OCI-LY3 (cell line): ENCODE measurements around the gene LGI1.

Source experiments
- H2AFZ ChIP-seq: fragments of 200-600, 300-600 bp; shearing (Covaris generic); 2 replicates; pipeline ENCODE4 v1.6.0; 2014; ENCODE audit warnings: antibody characterized with exemption, low read depth, low read length
- H3K27ac ChIP-seq: fragments of 200-600, 300-600 bp; sonication (generic); 2 replicates; pipeline ENCODE4 v1.5.1; 2014; ENCODE audit warnings: mild to moderate bottlenecking, low read length, moderate library complexity, mixed read lengths
- H3K27me3 ChIP-seq: fragments of 200-600, 300-600 bp; sonication (generic); 2 replicates; pipeline ENCODE4 v1.6.1; 2014; ENCODE audit warnings: low read depth, low read length, mixed read lengths
- H3K36me3 ChIP-seq: fragments of 200-600, 300-600 bp; sonication (generic); replicated peaks from 2 replicates; pipeline ENCODE3; 2014; ENCODE audit warnings: low read depth, low read length, mixed read lengths
- H3K4me1 ChIP-seq: fragments of 300-600, 200-600 bp; sonication (generic); 2 replicates; pipeline ENCODE4 v1.6.1; 2014; ENCODE audit warnings: low read length, mixed read lengths
- H3K4me2 ChIP-seq: fragments of 200-600, 300-600 bp; sonication (generic); 2 replicates; pipeline ENCODE4 v1.6.1; 2014; ENCODE audit warnings: low read length, mixed read lengths
- H3K4me3 ChIP-seq: fragments of 300-600, 200-600 bp; sonication (generic); 2 replicates; pipeline ENCODE4 v1.5.1; 2014; ENCODE audit warnings: antibody characterized with exemption, mild to moderate bottlenecking, low read length, moderate library complexity
- H3K79me2 ChIP-seq: fragments of 300-600, 200-600 bp; shearing (Covaris generic); 2 replicates; pipeline ENCODE4 v1.6.1; 2014; ENCODE audit warnings: mild to moderate bottlenecking, low read length, mixed read lengths
- H3K9ac ChIP-seq: fragments of 300-600, 200-600 bp; shearing (Covaris generic); 2 replicates; pipeline ENCODE4 v1.6.0; 2014; ENCODE audit warnings: mild to moderate bottlenecking, low read length, moderate library complexity
- H3K9me3 ChIP-seq: fragments of 200-600, 300-600 bp; shearing (Covaris generic); 2 replicates; pipeline ENCODE4 v1.6.1; 2014; ENCODE audit warnings: low read length, mixed read lengths; ENCODE audit not compliant: insufficient read depth
- H4K20me1 ChIP-seq: fragments of 200-600, 300-600 bp; sonication (generic); 2 replicates; pipeline ENCODE4 v1.6.1; 2016; ENCODE audit warnings: low read length, mixed read lengths; ENCODE audit not compliant: insufficient read depth
- EZH2phosphoT487 ChIP-seq: fragments of 200-600 bp; shearing (Covaris generic); IDR thresholded peaks from 2 replicates; pipeline ENCODE4 v1.6.1; 2018; ENCODE audit warnings: antibody characterized with exemption, mixed run types, low read depth
- TF ChIP-seq, protein P1 (sequence below): fragments of 200-600, 300-600 bp; sonication (generic); IDR thresholded peaks from 2 replicates; pipeline ENCODE4 v1.5.1; 2014; ENCODE audit warnings: antibody characterized with exemption, low read length, low read depth

Gene LGI1

DNA sequence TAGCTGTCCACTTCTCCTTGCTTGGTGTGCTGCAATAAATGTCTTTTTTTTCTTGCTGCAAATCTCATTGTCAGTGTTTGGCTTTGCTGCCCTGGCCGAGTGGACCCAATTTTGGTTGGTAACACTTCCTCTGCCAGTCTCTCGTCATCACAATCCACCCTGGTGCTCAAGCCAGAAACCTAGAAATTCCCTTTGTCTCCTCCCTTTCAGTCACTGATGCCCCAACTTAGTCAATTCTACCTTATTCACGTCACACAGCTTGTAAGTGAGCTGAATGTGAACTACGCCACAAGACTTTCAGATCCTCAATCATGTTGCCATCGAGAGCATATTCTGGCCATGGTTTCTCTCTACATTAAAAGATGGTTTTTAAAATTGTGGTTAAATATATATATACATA lies 42.4 kb upstream of the LGI1 start:
- Histone ChIP-seq H4K20me1 (no peaks in the 10 kb centered on the region), H3K4me1 (peaks cover 52% of the 10 kb centered on the region), H3K36me3 (no peaks in the 10 kb centered on the region), H2AFZ (no peak overlapping the region; the same call in 1 of the 2 replicates), H3K27me3 (no peaks in the 10 kb centered on the region), H3K9ac (peak overlapping the region; percentile 43; the same call in 1 of the 2 replicates), H3K79me2 (no peaks in the 10 kb centered on the region), H3K27ac (peak overlapping the region; percentile 84), H3K9me3 (no peaks in the 10 kb centered on the region), H3K4me2 (peak overlapping the region; percentile 67), H3K4me3 (peak overlapping the region; percentile 40)
- TF ChIP-seq EZH2phosphoT487, result no peak
- TF ChIP-seq, protein P1, sequence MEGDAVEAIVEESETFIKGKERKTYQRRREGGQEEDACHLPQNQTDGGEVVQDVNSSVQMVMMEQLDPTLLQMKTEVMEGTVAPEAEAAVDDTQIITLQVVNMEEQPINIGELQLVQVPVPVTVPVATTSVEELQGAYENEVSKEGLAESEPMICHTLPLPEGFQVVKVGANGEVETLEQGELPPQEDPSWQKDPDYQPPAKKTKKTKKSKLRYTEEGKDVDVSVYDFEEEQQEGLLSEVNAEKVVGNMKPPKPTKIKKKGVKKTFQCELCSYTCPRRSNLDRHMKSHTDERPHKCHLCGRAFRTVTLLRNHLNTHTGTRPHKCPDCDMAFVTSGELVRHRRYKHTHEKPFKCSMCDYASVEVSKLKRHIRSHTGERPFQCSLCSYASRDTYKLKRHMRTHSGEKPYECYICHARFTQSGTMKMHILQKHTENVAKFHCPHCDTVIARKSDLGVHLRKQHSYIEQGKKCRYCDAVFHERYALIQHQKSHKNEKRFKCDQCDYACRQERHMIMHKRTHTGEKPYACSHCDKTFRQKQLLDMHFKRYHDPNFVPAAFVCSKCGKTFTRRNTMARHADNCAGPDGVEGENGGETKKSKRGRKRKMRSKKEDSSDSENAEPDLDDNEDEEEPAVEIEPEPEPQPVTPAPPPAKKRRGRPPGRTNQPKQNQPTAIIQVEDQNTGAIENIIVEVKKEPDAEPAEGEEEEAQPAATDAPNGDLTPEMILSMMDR, result no peak

- Histone ChIP-seq H3K4me2 (peak overlapping the region; percentile 64), H3K36me3 (no peaks in the 10 kb centered on the region), H3K27me3 (no peaks in the 10 kb centered on the region), H3K79me2 (no peaks in the 10 kb centered on the region), H2AFZ (0 out of 2 replicates have a peak overlapping the region, but pooled peaks have one; percentile 30), H3K9me3 (no peaks in the 10 kb centered on the region), H4K20me1 (no peaks in the 10 kb centered on the region), H3K4me1 (peaks cover 52% of the 10 kb centered on the region), H3K4me3 (no peak overlapping the region), H3K27ac (peak overlapping the region; percentile 84), H3K9ac (no peak overlapping the region)
- TF ChIP-seq, protein P1, result no peak
- no peak for TF ChIP-seq EZH2phosphoT487
Measured at GRCh38 chr10:93716766-93717165, 41.0 kb upstream of the LGI1 start.

DNA sequence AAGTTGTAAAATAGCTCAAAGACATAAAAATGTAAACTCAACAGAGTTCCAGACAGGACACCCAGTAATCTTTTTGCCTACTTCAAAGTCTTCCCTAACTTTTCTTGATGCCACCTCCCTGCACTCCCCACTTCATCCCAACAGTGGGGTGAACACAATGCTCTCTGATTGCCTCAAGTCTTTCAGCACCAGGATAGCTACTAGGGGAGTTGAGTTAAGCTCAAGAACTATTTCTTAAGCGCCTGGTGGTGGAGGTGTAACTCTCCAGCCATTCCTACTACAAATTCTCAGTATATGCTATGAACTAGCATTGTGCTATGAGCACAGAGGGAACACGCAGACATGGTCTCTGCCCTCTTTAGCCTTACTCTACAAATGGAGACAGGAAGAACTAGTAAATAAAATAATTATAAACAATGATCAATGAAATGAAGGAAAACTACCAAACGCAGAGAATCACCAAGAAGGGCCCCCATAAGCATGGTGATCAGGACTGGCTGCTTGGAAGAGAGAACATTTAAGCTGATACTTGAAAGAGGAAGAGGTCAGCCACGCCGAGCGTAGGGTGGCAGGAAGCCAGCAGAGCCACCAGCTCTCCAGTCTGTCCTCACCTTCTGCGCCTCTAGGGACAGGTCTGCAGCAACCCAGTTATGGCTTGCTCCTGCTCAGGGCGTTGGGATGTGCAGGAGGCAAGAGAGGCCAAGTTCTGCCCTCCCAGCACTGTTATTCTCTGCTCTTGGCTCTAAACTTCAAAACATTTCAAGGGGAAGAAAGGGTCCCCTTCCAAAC lies 38.6 kb upstream of the LGI1 start:
- Histone ChIP-seq H3K9ac (no peak overlapping the region), H4K20me1 (no peaks in the 10 kb centered on the region), H3K79me2 (no peaks in the 10 kb centered on the region), H3K36me3 (no peaks in the 10 kb centered on the region), H2AFZ (no peak overlapping the region; the same call in 1 of the 2 replicates), H3K4me1 (peaks cover 52% of the 10 kb centered on the region), H3K27me3 (no peaks in the 10 kb centered on the region), H3K4me3 (0 out of 2 replicates have a peak overlapping the region, but pooled peaks have one; percentile 14), H3K4me2 (peak overlapping the region; percentile 49), H3K27ac (peak overlapping the region; percentile 16; the same call in 1 of the 2 replicates), H3K9me3 (no peaks in the 10 kb centered on the region)
- TF ChIP-seq EZH2phosphoT487, result no peak
- TF ChIP-seq, protein P1, result no peak

DNA sequence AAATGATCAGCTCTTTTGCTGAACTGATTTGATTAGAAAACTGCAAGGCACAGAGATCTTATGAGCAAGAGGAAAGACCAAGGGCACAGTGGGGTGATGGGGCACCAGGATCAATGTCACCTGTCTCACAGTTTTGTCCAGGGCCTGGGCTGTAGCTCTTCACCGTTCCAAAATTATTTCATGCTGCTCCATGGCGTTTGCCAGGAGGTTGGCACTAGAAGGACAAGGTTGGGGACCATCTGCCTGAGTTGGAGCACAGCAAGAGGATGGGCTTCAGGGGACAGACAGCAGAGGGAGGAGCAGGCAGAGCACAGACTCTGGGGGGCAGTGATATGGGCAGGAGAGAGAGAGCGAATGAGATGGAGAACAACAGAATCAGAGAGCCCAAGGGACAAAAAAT lies 37.8 kb upstream of the LGI1 start:
- Histone ChIP-seq H3K27me3 (no peaks in the 10 kb centered on the region), H3K79me2 (no peaks in the 10 kb centered on the region), H3K4me2 (peak overlapping the region; percentile 49), H4K20me1 (no peaks in the 10 kb centered on the region), H3K36me3 (no peaks in the 10 kb centered on the region), H2AFZ (no peak overlapping the region), H3K9me3 (no peaks in the 10 kb centered on the region), H3K27ac (no peak overlapping the region), H3K9ac (no peak overlapping the region), H3K4me1 (peaks cover 45% of the 10 kb centered on the region), H3K4me3 (no peak overlapping the region)
- no peak for TF ChIP-seq EZH2phosphoT487
- TF ChIP-seq, protein P1, result no peak
